HepG2 (cell line): ENCODE results near the gene IRF2. TPM values are rescaled to one million over a fixed set of nuclear protein-coding genes. Genes with fewer than 3 reads are reported as not detected.

Experiments
- CHCHD3 ChIP-seq: sonication (generic); formaldehyde crosslinking; IDR thresholded peaks from 2 replicates; pipeline ENCODE4 v1.8.0; 2022; ENCODE audit warnings: mild to moderate bottlenecking, missing genetic modification reagents, moderate library complexity
- ELF3 ChIP-seq: IDR thresholded peaks from 2 replicates; pipeline ENCODE4 v1.6.1; 2016; ENCODE audit warnings: missing genetic modification reagents, missing compliant biosample characterization
- EZH2 ChIP-seq: conservative IDR thresholded peaks from 2 replicates; pipeline ENCODE4 v1.6.1; 2012; ENCODE audit warnings: mild to moderate bottlenecking, low read depth, low read length, moderate library complexity
- GFI1 ChIP-seq: sonication (generic); formaldehyde crosslinking; IDR thresholded peaks from 2 replicates; pipeline ENCODE4 v1.5.0; 2020; ENCODE audit warnings: missing genetic modification reagents, mild to moderate bottlenecking, borderline replicate concordance
- KDM3A ChIP-seq: IDR thresholded peaks from 2 replicates; pipeline ENCODE4 v1.6.1; 2018; ENCODE audit warnings: low read depth, missing compliant biosample characterization
- KLF9 ChIP-seq: IDR thresholded peaks from 2 replicates; pipeline ENCODE4 v1.6.1; 2016; ENCODE audit warnings: low read depth
- MIER3 ChIP-seq: IDR thresholded peaks from 2 replicates; pipeline ENCODE4 v1.6.1; 2016; ENCODE audit warnings: missing compliant biosample characterization, borderline replicate concordance
- PRDM10 ChIP-seq: sonication (generic); formaldehyde crosslinking; IDR thresholded peaks from 2 replicates; pipeline ENCODE4 v1.4.0; 2020; ENCODE audit warnings: low read depth, missing genetic modification reagents
- RBAK ChIP-seq: sonication (generic); formaldehyde crosslinking; IDR thresholded peaks from 2 replicates; pipeline ENCODE4 v1.5.1; 2020; ENCODE audit warnings: mild to moderate bottlenecking, missing genetic modification reagents
- SAFB2 ChIP-seq: sonication (generic); formaldehyde crosslinking; IDR thresholded peaks from 2 replicates; pipeline ENCODE4 v1.5.1; 2020; ENCODE audit warnings: missing genetic modification reagents, low read depth, mild to moderate bottlenecking, borderline replicate concordance
- SP4 ChIP-seq: sonication (generic); formaldehyde crosslinking; IDR thresholded peaks from 2 replicates; pipeline ENCODE4 v1.8.1; 2023; ENCODE audit warnings: mild to moderate bottlenecking, missing genetic modification reagents
- SP5 ChIP-seq: IDR thresholded peaks from 2 replicates; pipeline ENCODE4 v1.6.1; 2016; ENCODE audit warnings: low read depth, borderline replicate concordance
- TBP ChIP-seq: sonication (generic); formaldehyde crosslinking; IDR thresholded peaks from 2 replicates; pipeline ENCODE4 v1.5.0; 2020; ENCODE audit warnings: missing genetic modification reagents
- ZBTB10 ChIP-seq: sonication (generic); formaldehyde crosslinking; IDR thresholded peaks from 2 replicates; pipeline ENCODE4 v1.4.0; 2020; ENCODE audit warnings: missing genetic modification reagents, borderline replicate concordance
- ZNF124 ChIP-seq: sonication (generic); formaldehyde crosslinking; IDR thresholded peaks from 2 replicates; pipeline ENCODE4 v1.4.0; 2020; ENCODE audit warnings: missing genetic modification reagents
- ZNF431 ChIP-seq: sonication (generic); formaldehyde crosslinking; IDR thresholded peaks from 2 replicates; pipeline ENCODE4 v1.9.0; 2022; ENCODE audit warnings: missing genetic modification reagents, low read depth, mild to moderate bottlenecking, borderline replicate concordance
- ZNF563 ChIP-seq: sonication (generic); formaldehyde crosslinking; IDR thresholded peaks from 2 replicates; pipeline ENCODE4 v1.8.0; 2022; ENCODE audit warnings: mild to moderate bottlenecking, moderate library complexity, missing genetic modification reagents
- ZNF607 ChIP-seq: sonication (generic); formaldehyde crosslinking; IDR thresholded peaks from 2 replicates; pipeline ENCODE4 v1.5.1; 2020; ENCODE audit warnings: missing genetic modification reagents, mild to moderate bottlenecking, borderline replicate concordance
- ZNF670 ChIP-seq: sonication (generic); formaldehyde crosslinking; IDR thresholded peaks from 2 replicates; pipeline ENCODE4 v1.8.0; 2022; ENCODE audit warnings: mild to moderate bottlenecking, missing genetic modification reagents, borderline replicate concordance
- ZNF749 ChIP-seq: sonication (generic); formaldehyde crosslinking; IDR thresholded peaks from 2 replicates; pipeline ENCODE4 v1.8.0; 2022; ENCODE audit warnings: mild to moderate bottlenecking, missing genetic modification reagents, moderate library complexity, borderline replicate concordance
- ZSCAN22 ChIP-seq: sonication (generic); formaldehyde crosslinking; IDR thresholded peaks from 2 replicates; pipeline ENCODE4 v1.4.0; 2020; ENCODE audit warnings: mild to moderate bottlenecking, missing genetic modification reagents
- ZSCAN29 ChIP-seq: sonication (generic); formaldehyde crosslinking; conservative IDR thresholded peaks from 2 replicates; pipeline ENCODE4 v1.4.0; 2020; ENCODE audit warnings: mild to moderate bottlenecking, missing genetic modification reagents
- polyA plus RNA-seq, 8 experiments: library from polyadenylated mRNA; depleted of rRNA in 3 of 8; stranded (reverse) in 7 of 8; unstranded in 1 of 8; fragments of >200 nt; fragmentation: Illumina TruSeq in 4 of 8; extraction: Trizol in 4 of 8; gene quantifications; 2 replicates each; pipeline versions ENCODE4 v1.2.1 to v1.2.3, GENCODE V29; 2011 to 2016; ENCODE audit warnings: low read depth in 4 of 8, missing spikeins in 1 of 8, mixed read lengths in 1 of 8; ENCODE audit not compliant: insufficient read depth in 1 of 8
- total RNA-seq, 5 experiments: library from RNA; depleted of rRNA; stranded (reverse); fragments of >200 nt; fragmentation: Illumina TruSeq; extraction: Trizol; gene quantifications; 2 replicates each; pipeline ENCODE4 v1.2.3, GENCODE V29; 2016; ENCODE audit warnings: low read depth in 1 of 5
- TF ChIP-seq, protein P1 (sequence below): sonication (generic); formaldehyde crosslinking; IDR thresholded peaks from 2 replicates; pipeline ENCODE4 v1.5.1; 2020; ENCODE audit warnings: missing genetic modification reagents, mild to moderate bottlenecking, borderline replicate concordance

Gene IRF2
- total and polyA plus RNA-seq, 2 of the 13 experiments (the other 11 are each of a cell fraction or from before 2014, with no cell fraction given) = 15.5 to 28.8 TPM

DNA sequence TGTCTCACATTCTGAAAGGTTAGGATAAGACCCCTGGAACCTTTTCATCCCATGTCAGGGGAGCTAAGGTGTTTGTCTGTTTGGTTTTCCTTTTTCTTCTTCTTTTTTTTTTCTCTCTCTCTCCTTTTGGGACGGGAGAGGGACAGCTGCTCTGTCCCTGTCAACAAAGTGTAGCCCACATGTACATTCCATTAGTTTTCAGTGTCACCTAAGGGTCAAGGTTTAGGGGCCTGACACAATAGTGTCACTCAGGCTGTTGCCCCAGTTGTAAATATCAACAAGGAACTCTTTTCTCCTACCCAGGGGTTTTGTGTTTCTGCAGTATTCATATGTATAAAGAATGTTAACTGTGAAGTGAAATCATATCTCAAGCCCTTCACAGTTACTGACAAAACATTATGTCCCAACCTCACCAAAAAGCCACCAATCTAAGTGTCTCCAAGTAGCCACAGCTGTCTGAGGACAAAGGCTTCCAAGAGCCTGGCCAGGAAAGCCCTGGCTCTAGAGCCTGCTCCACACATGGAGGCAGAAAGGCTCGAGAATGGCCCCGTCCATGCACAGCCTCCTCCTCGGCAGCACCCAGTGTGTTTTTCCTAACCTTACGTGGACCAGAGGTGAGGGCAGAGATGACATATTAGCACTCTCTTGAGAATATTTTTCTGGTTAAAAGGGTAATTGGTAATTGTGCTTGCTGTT lies 9.4 kb downstream of the IRF2 start (continued):
- TF ChIP-seq PRDM10 (CRISPR knock-in tag) = no peak
- TF ChIP-seq MIER3 (CRISPR knock-in tag) = peak; percentile 79; the same call in 1 of the 2 replicates
- TF ChIP-seq SP5 (CRISPR knock-in tag) = peak; percentile 44; the same call in 1 of the 2 replicates
- no peak for TF ChIP-seq SAFB2 (CRISPR knock-in tag)
- no peak for TF ChIP-seq ZBTB10 (CRISPR knock-in tag)
- no peak for TF ChIP-seq ZNF607 (CRISPR knock-in tag)
- TF ChIP-seq EZH2 = no peak
- TF ChIP-seq SP4 (CRISPR knock-in tag) = no peak
- TF ChIP-seq RBAK (CRISPR knock-in tag) = no peak
- no peak for TF ChIP-seq ZNF124 (CRISPR knock-in tag)
- no peak; the same call in 1 of the 2 replicates for TF ChIP-seq KDM3A (CRISPR knock-in tag)
- TF ChIP-seq ZSCAN29 (CRISPR knock-in tag) = no peak
- no peak for TF ChIP-seq ZNF563 (CRISPR knock-in tag)
- no peak for TF ChIP-seq ZNF431 (CRISPR knock-in tag)
- TF ChIP-seq, protein P1, sequence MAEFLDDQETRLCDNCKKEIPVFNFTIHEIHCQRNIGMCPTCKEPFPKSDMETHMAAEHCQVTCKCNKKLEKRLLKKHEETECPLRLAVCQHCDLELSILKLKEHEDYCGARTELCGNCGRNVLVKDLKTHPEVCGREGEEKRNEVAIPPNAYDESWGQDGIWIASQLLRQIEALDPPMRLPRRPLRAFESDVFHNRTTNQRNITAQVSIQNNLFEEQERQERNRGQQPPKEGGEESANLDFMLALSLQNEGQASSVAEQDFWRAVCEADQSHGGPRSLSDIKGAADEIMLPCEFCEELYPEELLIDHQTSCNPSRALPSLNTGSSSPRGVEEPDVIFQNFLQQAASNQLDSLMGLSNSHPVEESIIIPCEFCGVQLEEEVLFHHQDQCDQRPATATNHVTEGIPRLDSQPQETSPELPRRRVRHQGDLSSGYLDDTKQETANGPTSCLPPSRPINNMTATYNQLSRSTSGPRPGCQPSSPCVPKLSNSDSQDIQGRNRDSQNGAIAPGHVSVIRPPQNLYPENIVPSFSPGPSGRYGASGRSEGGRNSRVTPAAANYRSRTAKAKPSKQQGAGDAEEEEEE = no peak
- TF ChIP-seq CHCHD3 = no peak
- no peak for TF ChIP-seq KLF9 (CRISPR knock-in tag)
- no peak for TF ChIP-seq TBP (CRISPR knock-in tag)
- no peak for TF ChIP-seq ZSCAN22
- no peak for TF ChIP-seq ZNF749 (CRISPR knock-in tag)
- TF ChIP-seq ELF3 = peak; percentile 78
- no peak for TF ChIP-seq ZNF670 (CRISPR knock-in tag)
- peak; percentile 38; the same call in 1 of the 2 replicates for TF ChIP-seq GFI1 (CRISPR knock-in tag)
